ENCODE data around the gene OSBPL2. TPM values are rescaled to one million over a fixed set of nuclear protein-coding genes. Genes with fewer than 3 reads are reported as not detected.
A peak's percentile ranks its signal among the peaks of the same experiment; 100 is the strongest.

The OSBPL2 gene
- total and polyA plus RNA-seq, 11 donors, result 20.0 to 57.9 (median 38.3) TPM

DNA sequence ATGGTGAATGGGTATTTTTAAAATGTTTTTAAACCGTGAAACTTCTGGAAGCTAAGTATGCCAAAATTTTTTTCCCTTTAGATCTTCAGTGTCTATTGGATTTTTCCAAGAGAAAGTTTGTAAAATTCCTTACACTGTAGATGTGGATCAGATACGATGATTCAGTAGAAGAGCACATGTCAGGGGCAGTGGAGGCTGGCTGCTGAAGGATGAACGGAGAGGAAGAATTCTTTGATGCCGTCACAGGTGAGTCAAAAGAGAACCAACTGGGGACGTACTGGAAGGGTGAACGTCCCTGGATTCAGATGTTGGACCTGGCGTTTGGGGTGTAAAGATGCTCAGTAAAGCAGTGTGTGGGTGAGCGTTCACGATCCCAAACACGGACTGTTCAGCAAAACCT is 17.7 kb downstream of the OSBPL2 start:
- H3K36me3 ChIP-seq, result peaks cover 0 to 54% (median 40%) of the 10 kb centered on the region in 9 donors
- intact Hi-C loops (cut with DNase I), result no loop called here
- H3K4me3 ChIP-seq, result no peak overlapping the region
- H3K27me3 ChIP-seq, result no peaks in the 10 kb centered on the region
- WGBS, 4 donors, result 86 to 95% (median 94%) methylated on average over 10 of the region's 10 CpGs
- TF ChIP-seq POLR2A (IDR thresholded peaks at IDR 0.05), result no peak
- TF ChIP-seq, protein P1, sequence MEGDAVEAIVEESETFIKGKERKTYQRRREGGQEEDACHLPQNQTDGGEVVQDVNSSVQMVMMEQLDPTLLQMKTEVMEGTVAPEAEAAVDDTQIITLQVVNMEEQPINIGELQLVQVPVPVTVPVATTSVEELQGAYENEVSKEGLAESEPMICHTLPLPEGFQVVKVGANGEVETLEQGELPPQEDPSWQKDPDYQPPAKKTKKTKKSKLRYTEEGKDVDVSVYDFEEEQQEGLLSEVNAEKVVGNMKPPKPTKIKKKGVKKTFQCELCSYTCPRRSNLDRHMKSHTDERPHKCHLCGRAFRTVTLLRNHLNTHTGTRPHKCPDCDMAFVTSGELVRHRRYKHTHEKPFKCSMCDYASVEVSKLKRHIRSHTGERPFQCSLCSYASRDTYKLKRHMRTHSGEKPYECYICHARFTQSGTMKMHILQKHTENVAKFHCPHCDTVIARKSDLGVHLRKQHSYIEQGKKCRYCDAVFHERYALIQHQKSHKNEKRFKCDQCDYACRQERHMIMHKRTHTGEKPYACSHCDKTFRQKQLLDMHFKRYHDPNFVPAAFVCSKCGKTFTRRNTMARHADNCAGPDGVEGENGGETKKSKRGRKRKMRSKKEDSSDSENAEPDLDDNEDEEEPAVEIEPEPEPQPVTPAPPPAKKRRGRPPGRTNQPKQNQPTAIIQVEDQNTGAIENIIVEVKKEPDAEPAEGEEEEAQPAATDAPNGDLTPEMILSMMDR (IDR thresholded peaks at IDR 0.05), result no peak
- peaks cover 0 to 34% (median 16%) of the 10 kb centered on the region in 12 donors for H3K4me1 ChIP-seq
- H3K27ac ChIP-seq, result no peak overlapping the region
- no peaks in the 10 kb centered on the region for H3K9me3 ChIP-seq
- DNase-seq, result no peak
- ATAC-seq, result no peak

DNA sequence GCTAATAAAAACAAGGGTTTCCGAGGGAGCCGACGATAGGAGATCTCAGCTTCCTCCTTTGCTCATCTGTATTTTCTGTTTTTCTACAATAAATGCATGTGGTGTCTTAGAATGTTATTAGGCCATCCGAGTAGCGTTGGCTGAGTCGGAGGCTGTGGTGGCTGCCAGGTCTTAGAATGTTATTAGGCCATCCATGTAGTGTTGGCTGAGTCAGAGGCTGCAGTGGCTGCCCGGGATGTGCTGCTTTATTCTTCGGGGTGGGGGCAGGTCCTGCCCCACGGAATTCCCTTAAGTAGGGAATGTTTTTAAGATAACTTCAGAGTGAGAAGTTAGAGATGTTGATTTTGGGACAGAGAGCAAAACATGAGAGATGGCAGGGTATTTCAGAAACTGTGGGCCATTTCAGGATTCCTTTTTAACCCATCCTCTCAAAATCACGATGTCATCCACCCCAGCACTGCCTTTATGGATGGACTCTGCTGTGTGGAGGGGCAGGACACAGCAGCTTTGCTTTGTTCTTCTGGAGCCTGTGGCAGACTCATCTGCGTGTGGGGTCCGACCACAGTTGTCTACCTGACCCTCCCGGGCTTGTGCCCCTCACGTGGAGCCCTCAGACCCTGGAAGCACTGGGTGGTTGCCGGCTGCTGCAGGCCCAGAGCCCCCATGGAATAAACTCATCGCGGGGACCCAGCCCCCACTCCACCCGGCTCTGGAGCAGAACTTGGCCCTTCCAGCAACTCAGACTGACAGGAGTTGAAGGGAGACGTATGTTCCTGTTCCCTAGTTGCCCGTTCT is 20.4 kb downstream of the OSBPL2 start:
- Histone ChIP-seq H3K27me3 (no peaks in the 10 kb centered on the region), H3K36me3 (peaks cover 0 to 80% (median 67%) of the 10 kb centered on the region in 9 donors), H3K9me3 (no peaks in the 10 kb centered on the region), H3K27ac (peak overlapping the region in 1 of 12 donors; percentile 7), H3K4me3 (no peak overlapping the region), H3K4me1 (peaks cover 0 to 26% (median 16%) of the 10 kb centered on the region in 12 donors)
- 69 to 80% (median 71%) methylated on average over 17 to 20 of the region's 20 CpGs for WGBS, 4 donors
- TF ChIP-seq POLR2A (IDR thresholded peaks at IDR 0.05), result no peak
- TF ChIP-seq, protein P1 (IDR thresholded peaks at IDR 0.05), result no peak
- DNase-seq (peak in 3 of 5 donors; percentile 56 to 63 (median 60)), ATAC-seq (peak in 3 of 4 donors; percentile 76 to 90 (median 88))
- intact Hi-C loops (cut with DNase I), result no loop called here

DNA sequence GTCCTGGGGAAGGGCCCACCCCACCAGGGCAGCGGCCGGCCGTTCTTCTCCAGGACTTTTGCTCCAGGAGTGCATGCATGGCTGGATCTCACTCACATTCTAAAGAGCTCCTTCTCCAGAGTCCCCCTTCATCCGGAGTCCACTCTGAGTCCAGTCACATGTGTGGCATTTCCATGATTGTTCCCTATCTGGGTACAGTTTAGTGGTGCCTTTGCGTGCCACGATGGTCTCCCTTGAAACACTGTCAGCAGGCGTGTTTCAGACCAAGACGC is 20.9 kb downstream of the OSBPL2 start:
- Histone ChIP-seq H3K4me1 (peaks cover 0 to 21% (median 15%) of the 10 kb centered on the region in 12 donors), H3K27me3 (no peaks in the 10 kb centered on the region), H3K36me3 (peaks cover 0 to 84% (median 72%) of the 10 kb centered on the region in 9 donors), H3K9me3 (no peaks in the 10 kb centered on the region), H3K4me3 (no peak overlapping the region), H3K27ac (no peak overlapping the region)
- WGBS, 4 donors, result 88 to 95% (median 94%) methylated on average over 8 of the region's 8 CpGs
- intact Hi-C loops (cut with DNase I), result no loop called here
- no peak for TF ChIP-seq POLR2A (IDR thresholded peaks at IDR 0.05)
- DNase-seq, result no peak
- ATAC-seq, result peak in 1 of 4 donors; percentile 5

DNA sequence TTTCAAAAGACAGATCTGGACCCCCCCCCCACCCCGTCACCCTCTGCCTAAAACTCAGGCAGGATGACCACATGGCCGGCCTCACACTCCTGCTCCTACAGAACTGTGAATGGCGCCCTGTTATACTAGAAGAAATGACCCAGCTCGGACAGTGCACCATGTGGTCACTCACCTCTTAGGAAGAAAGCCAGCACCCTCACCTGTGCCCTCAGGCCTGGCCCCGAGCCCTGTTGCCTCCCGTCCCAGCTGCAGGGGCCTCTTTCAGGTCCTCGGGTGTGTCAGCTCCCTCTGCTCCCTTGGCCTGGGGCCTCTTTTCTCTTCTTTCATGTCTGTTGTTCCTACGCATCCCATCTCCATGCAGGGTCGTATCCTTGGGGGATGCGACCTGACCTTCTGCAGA is 23.7 kb downstream of the OSBPL2 start:
- no peak for ATAC-seq
- no peak overlapping the region for H3K4me3 ChIP-seq
- no peak overlapping the region for H3K27ac ChIP-seq
- H3K4me1 ChIP-seq, result peaks cover 0 to 20% (median 13%) of the 10 kb centered on the region in 12 donors
- H3K27me3 ChIP-seq, result no peaks in the 10 kb centered on the region
- H3K36me3 ChIP-seq, result peaks cover 0 to 96% (median 78%) of the 10 kb centered on the region in 9 donors
- peaks cover 0 to 8% (median 0%) of the 10 kb centered on the region in 12 donors for H3K9me3 ChIP-seq
- DNase-seq, result peak in 1 of 5 donors; percentile 30
- 93 to 96% (median 94%) methylated on average over 9 to 10 of the region's 10 CpGs for whole genome bisulfite sequencing, 4 donors
- TF ChIP-seq, protein P1 (IDR thresholded peaks at IDR 0.05), result no peak
- no peak for TF ChIP-seq POLR2A (IDR thresholded peaks at IDR 0.05)
- intact Hi-C loops (cut with DNase I), result no loop called here
